ENCODE measurements around the gene DACT3. TPM values are rescaled to one million over a fixed set of nuclear protein-coding genes. Genes with fewer than 3 reads are reported as not detected.

DACT3 gene
- total and polyA plus RNA-seq, 11 donors, result 2.4 to 23.4 (median 14.2) TPM

DNA sequence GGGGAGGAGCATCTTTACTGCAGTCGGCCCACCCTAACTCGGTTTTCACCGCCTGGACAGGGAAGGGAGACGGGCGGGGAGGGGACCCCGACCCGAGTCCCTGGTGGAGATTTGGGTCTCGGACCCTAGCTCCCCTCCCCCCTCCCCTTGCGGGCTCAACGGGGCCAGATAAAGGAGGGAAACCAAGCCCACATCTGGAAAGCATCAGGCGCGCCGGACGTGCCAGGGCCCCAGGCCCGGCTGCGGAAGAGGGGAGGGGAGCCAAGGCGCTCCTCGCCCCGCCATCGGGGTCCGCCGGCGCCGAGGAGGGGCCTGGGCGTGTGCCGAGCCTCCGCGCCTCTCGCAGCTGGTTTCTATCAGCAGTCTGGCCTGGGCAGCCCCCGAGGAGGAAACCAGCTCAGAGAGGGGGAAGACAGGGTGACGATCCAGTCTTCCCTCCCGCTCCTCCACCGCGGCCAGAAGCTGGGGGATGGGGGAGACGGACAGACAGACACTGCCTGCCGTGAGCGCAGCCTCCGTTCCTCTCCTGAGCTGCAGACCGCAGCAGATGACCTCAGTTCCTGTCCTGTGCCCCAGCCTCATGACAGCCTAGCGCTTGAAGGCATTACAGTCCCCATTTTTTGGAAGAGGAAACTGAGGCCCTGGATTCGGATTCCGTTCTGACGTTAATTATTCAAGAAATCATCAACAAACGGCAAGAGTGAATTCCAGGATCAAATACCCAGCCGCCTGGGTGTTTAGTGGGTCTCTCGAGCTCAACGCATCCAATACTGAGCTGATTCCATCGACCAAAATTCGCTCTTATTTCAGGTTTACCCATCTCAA, 21.4 kb downstream of the DACT3 start:
- TF ChIP-seq, protein P1, sequence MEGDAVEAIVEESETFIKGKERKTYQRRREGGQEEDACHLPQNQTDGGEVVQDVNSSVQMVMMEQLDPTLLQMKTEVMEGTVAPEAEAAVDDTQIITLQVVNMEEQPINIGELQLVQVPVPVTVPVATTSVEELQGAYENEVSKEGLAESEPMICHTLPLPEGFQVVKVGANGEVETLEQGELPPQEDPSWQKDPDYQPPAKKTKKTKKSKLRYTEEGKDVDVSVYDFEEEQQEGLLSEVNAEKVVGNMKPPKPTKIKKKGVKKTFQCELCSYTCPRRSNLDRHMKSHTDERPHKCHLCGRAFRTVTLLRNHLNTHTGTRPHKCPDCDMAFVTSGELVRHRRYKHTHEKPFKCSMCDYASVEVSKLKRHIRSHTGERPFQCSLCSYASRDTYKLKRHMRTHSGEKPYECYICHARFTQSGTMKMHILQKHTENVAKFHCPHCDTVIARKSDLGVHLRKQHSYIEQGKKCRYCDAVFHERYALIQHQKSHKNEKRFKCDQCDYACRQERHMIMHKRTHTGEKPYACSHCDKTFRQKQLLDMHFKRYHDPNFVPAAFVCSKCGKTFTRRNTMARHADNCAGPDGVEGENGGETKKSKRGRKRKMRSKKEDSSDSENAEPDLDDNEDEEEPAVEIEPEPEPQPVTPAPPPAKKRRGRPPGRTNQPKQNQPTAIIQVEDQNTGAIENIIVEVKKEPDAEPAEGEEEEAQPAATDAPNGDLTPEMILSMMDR (IDR thresholded peaks at IDR 0.05), result no peak
- TF ChIP-seq POLR2A (IDR thresholded peaks at IDR 0.05), result no peak
- Histone ChIP-seq H3K4me3 (peak overlapping the region; percentile 11 to 58 (median 46)), H3K36me3 (no peaks in the 10 kb centered on the region), H3K4me1 (peaks cover 0 to 29% (median 19%) of the 10 kb centered on the region in 12 donors), H3K9me3 (no peaks in the 10 kb centered on the region), H3K27ac (peak overlapping the region in 9 of 12 donors; percentile 17 to 89 (median 54)), H3K27me3 (peaks cover 0 to 34% (median 0%) of the 10 kb centered on the region in 9 donors)
- DNase-seq (peak; percentile 66 to 84 (median 68)), ATAC-seq (peak in 3 of 4 donors; percentile 20 to 43 (median 30))
- WGBS, 4 donors, result 9 to 22% (median 14%) methylated on average over 19 to 49 of the region's 49 CpGs
- intact Hi-C loops (cut with DNase I), result loop anchor here in 1 of 10 donors (1.0 kb wide), 1 partner anchor 20 kb away; no protein-coding TSS in a partner anchor

DNA sequence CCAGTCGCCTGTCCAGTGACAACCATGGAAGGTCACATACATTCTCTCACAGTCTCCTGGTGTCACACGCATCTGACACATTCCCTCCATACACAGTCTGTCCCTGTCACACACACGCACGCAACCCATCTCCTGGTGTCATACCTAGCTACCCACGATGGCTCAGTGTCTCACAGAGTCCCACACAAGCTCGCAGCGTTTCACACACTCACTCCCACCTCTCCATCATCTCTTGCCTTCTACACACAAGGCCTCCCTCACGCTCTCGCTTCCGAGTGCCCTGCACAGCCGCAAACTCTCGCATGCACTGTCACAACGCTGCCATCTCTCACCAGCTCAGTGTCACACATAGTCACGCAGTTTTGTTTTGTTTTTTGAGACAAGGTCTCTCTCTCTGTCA, 23.8 kb downstream of the DACT3 start:
- no peaks in the 10 kb centered on the region for H3K9me3 ChIP-seq
- DNase-seq (no peak), ATAC-seq (no peak)
- no peaks in the 10 kb centered on the region for H3K36me3 ChIP-seq
- no peak overlapping the region for H3K4me3 ChIP-seq
- 86 to 89% (median 88%) methylated on average over 14 of the region's 14 CpGs for WGBS, 4 donors
- no peak overlapping the region for H3K27ac ChIP-seq
- intact Hi-C loops (cut with DNase I), result no loop called here
- TF ChIP-seq POLR2A (IDR thresholded peaks at IDR 0.05), result no peak
- TF ChIP-seq, protein P1 (IDR thresholded peaks at IDR 0.05), result no peak
- peaks cover 0 to 49% (median 3%) of the 10 kb centered on the region in 9 donors for H3K27me3 ChIP-seq
- H3K4me1 ChIP-seq, result peaks cover 0 to 40% (median 22%) of the 10 kb centered on the region in 12 donors

DNA sequence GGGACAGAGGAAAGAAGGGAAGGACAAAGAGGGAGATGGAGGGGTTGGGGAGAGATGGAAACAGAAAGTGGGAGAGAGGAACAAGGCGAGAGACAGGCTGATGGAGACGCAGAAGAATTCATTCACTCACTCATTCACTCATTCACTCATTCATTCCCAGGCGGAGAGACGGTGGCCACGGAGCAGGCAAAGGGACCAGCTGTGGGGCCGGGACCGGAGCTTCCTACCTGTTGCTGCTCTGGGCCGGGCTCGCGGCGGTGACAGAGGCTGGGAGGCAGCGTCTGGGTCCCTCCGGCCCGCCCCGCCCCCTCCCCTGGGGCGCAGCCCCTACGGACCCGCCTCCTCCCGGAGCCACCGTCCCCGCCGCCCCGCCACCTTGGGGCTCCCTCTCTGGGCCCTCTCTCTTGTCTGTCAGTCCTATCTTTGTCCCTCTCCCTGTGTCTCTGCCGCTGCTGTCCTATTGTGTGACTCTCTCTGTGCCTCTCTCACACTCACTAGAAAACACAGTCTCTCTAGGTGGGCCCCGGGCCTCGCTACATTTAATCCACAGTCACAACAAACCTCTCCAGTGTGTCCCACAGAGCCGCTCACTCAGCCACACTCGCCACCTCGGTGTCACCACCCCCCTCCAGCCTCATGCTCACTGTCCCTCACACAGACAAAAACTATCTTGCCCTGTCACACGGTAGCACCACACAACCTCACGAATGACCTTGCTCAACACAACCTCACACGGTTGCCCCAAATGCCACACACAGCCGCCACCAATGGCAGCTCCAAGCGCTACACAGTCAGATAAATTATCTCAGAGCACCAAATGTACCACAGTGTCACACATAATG, 24.8 kb downstream of the DACT3 start, which contains the start of gene GNG8:
TSS of gene GNG8 (minus strand) at position 283 of the 842 bp plus-strand sequence. CDS start 1,520 bp downstream, outside the sequence.
- H3K27ac ChIP-seq, result peak within 1 kb of the TSS in 1 of 12 donors; percentile 1
- no peak for DNase-seq
- H3K4me3 ChIP-seq, result no peak within 1 kb of the TSS
- no peak for TF ChIP-seq POLR2A (IDR thresholded peaks at IDR 0.05)
- TF ChIP-seq, protein P1 (IDR thresholded peaks at IDR 0.05), result no peak
- H3K27me3 ChIP-seq, result peaks cover 0 to 49% (median 3%) of the 10 kb centered on the region in 9 donors
- WGBS, 4 donors, result 39 to 45% (median 43%) methylated on average over 30 to 34 of the region's 34 CpGs
- intact Hi-C loops (cut with DNase I), result no loop called here
- peak in 1 of 4 donors; percentile 16 for ATAC-seq
- H3K36me3 ChIP-seq, result no peaks in the 10 kb centered on the region
- no peaks in the 10 kb centered on the region for H3K9me3 ChIP-seq
- peaks cover 0 to 45% (median 25%) of the 10 kb centered on the region in 12 donors for H3K4me1 ChIP-seq
